Measurements from ENCODE around the gene PPP2R5D.
"Not testable (repeated sequence)": the region's sequence is repeated elsewhere in the genome, so short reads cannot be mapped to it uniquely, and the experiment has no call there.

The PPP2R5D gene

DNA sequence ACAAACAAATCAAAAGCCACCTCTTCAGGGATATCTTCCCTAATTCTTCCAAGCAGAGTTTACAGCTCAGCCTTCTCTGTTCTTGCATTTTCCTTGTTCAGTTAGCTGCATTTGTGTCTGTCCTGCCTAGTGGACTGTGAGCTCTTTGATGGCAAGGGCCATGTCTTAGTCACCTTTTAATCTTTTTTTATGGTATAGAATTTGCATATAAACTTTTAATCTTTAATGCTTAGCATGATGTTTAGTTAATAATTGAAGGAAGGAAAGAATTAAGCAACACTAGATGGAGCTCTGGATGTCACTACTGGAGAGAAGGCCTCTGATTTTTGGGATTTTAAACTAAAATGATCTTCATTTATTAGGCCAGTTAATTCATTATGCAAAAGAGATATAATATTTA, 12.1 kb downstream of the PPP2R5D start:
- no peak for DNase-seq (ENCODE audit: low spot score)

- not testable (repeated sequence) for DNase-seq (ENCODE audit: low spot score)
Observed at GRCh38 chr6:42998205-42998604, 13.8 kb downstream of the PPP2R5D start.

DNA sequence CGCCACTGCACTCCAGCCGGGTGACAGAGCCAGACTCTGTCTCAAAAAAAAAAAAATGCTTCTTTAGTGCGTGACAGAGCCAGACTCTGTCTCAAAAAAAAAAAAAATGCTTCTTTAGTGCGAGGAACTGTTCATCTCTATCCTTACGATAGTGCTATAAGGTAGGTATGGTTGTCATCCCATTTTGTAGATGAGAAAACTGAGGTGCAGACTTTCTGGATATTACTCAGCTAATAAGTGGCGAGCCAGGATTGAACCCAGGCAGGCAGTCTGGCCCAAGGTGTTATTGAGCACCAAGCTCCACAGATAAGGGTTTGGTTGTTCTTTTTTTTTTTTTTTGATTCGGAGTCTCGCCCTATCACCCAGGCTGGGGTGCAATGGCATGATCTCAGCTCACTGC, 17.5 kb downstream of the PPP2R5D start:
- DNase-seq (ENCODE audit: low spot score): no peak

GRCh38 chr6:43005844-43006243, 21.5 kb downstream of the PPP2R5D start:
- no peak for DNase-seq (ENCODE audit: low spot score)

GRCh38 chr6:43006251-43006650, 21.9 kb downstream of the PPP2R5D start:
- DNase-seq (ENCODE audit: low spot score): no peak

DNA sequence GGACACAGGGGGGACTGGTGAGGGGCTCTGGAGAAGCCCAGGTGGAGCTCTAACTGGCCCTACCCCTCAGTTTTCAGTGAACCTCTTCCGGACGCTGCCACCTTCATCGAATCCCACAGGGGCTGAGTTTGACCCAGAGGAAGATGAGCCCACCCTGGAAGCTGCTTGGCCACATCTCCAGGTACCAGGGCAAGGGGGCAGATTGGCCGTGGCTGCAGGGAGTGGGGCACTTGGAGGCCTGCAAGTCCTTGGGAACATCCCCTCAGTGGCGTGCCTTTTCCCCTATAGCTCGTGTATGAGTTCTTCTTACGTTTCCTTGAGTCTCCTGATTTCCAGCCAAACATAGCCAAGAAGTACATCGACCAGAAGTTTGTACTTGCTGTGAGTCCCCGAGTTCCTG, 22.8 kb downstream of the PPP2R5D start:
- DNase-seq (ENCODE audit: low spot score): no peak

GRCh38 chr6:43009124-43009523, 24.8 kb downstream of the PPP2R5D start:
- DNase-seq (ENCODE audit: low spot score): peak; percentile 33

DNA sequence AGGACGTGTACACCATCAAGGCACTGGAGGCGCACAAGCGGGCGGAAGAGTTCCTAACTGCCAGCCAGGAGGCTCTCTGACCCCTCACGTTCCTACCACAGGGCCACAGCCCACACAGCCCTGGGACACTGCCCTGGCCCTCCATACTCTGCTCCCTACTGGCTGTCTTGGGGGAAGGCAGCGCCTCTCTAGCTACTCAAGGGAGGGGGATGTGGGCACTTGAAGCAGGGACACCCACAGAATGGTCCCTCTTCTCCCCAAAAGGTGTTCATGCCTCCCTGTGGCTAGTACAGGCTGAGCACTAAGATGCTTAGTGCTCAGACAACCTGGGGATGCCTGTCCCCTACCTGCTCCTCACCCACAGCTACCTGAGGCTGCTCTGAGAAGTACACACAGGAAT, 26.8 kb downstream of the PPP2R5D start:
- no peak for DNase-seq (ENCODE audit: low spot score)

- no peak for DNase-seq (ENCODE audit: low spot score)
Observed at GRCh38 chr6:43012364-43012763, 28.0 kb downstream of the PPP2R5D start.

- DNase-seq (ENCODE audit: low spot score): no peak
Observed at GRCh38 chr6:43013097-43013842, 28.9 kb downstream of the PPP2R5D start.

DNA sequence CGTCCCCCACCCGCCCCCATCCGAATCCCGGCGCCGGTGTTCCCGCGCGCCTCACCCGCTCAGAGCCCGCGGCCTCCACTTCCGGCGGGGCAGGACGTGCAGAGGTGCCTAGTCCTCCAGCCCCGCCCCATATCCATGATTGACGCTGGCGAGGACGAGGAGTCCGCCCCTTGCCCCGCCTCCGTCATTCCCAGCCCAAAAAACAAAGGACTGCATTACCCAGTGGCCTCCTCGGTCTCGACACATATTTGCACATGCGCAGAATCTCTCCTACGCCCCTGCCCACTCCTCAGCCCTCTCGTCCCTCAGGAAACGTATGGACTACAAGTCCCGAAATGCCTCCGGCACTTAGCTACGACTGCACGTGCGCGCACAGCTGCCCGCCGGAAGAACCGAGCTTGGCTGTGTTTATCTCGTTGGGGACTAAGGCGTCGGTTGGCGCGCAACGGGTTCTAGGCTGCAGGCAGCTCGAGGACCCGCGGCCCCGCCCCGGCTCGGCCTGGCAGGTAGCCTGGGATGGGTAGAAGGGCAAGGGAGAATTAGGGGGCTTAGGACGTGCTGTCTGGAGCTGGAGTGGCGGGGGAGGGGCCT, 29.6 kb downstream of the PPP2R5D start, which contains the start of the genes KLHDC3 and MEA1:
Gene KLHDC3 (plus strand): TSS at position 407 of the 591 bp plus-strand sequence. CDS start 2,944 bp downstream, outside the sequence.
Gene MEA1 (minus strand): TSS at position 104 of the 591 bp plus-strand sequence. CDS start 133 bp downstream, outside the sequence.
- DNase-seq (ENCODE audit: low spot score): peak; percentile 99

DNA sequence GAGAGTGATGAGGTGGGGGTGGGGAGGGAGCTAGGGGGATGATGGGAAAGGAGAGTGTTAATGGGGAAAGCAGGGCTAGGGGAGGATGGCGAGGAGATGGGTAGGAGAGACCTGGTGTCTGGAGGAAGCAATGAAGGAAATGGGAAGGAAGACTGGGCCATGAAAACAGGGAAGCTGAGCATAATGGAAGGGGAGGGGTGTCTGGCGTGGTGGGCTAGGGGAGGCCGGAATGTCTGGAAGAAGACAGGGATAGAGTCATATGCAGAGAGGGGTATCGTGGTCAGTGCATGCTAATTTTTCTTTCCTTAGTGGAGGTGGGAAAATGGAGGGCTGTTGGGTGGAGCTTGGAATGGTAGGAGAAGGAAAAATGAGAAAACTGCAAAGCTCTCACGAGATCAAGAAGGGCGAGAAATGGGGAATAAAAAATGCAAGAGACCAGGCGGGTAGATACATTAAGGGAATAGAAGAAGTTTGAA, 30.1 kb downstream of the PPP2R5D start:
- peak; percentile 62 for DNase-seq (ENCODE audit: low spot score)

- DNase-seq (ENCODE audit: low spot score): no peak
Observed at GRCh38 chr6:43016176-43016942, 32.0 kb downstream of the PPP2R5D start.

DNA sequence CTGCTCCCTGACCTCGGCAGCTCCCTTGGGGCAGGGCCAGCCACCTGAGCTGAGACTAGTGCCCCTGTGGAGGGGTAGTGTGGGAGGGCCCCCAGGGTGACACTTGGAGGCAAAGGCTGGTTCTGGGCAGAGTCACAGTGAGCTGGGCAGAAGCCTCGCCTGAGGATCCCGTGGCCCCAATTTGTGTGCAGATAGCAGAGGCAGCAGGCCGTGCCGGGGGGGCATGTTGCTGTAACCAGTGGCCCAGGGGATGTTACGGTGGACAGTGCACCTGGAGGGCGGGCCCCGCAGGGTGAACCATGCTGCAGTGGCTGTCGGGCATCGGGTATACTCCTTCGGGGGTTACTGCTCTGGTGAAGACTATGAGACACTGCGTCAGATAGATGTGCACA, 32.6 kb downstream of the PPP2R5D start:
- no peak for DNase-seq (ENCODE audit: low spot score)

GRCh38 chr6:43019152-43019551, 34.8 kb downstream of the PPP2R5D start:
- no peak for DNase-seq (ENCODE audit: low spot score)

- no peak for DNase-seq (ENCODE audit: low spot score)
Observed at GRCh38 chr6:43020052-43020705, 35.8 kb downstream of the PPP2R5D start.

- DNase-seq (ENCODE audit: low spot score): peak; percentile 24
Observed at GRCh38 chr6:43020847-43021246, 36.5 kb downstream of the PPP2R5D start.

- DNase-seq (ENCODE audit: low spot score): peak; percentile 92
Observed at GRCh38 chr6:43021270-43022047, 37.1 kb downstream of the PPP2R5D start, which contains the start of gene RRP36. Gene RRP36, plus strand, starts transcription at chr6:43021623. Its CDS starts 32 bp downstream, at chr6:43021655.

DNA sequence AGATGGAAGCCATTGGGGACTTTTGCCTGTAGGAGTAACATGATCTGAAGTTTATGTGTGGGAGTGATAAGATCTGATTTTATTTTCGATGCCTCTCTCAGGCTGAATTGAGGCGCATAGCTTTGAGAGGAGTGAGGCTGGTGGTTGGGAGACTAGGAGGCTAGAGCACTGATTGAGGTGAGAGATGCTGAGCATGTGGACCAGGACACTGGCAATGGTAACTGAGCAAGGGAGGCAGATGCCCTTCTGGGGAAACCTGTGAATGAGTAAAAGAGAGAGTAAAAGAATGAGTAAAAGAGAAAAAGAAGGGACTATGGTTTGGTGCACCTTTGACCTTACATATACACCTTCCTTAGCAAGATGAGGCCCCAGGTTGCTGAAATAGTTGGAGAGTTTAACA, 40.1 kb downstream of the PPP2R5D start:
- no peak for DNase-seq (ENCODE audit: low spot score)

- no peak for DNase-seq (ENCODE audit: low spot score)
Observed at GRCh38 chr6:43026365-43026764, 42.0 kb downstream of the PPP2R5D start.

GRCh38 chr6:43029120-43029519, 44.8 kb downstream of the PPP2R5D start:
- no peak for DNase-seq (ENCODE audit: low spot score)

Measured in GM03348 (cell line).